Measurements from ENCODE around the gene HSBP1L1. TPM values are rescaled to one million over a fixed set of nuclear protein-coding genes. Genes with fewer than 3 reads are reported as not detected.

HSBP1L1 gene
- total and polyA plus RNA-seq, 2 of the 13 experiments (the other 11 are each of a cell fraction or from before 2014, with no cell fraction given): 22.6 to 45.1 TPM

GRCh38 chr18:79947881-79948610 is 16.4 kb upstream of the HSBP1L1 start:
- ChIA-PET POLR2A (interaction anchor here (0.9 to 2.0 kb wide), 7 partner anchors 13 to 86 kb away, joined by 3 to 16 read pairs (median 6); partner anchors contain the start of genes HSBP1L1, RBFA and TXNL4A), CTCF (ENCODE audit: low intra/inter-chr PET ratio, low total read pairs) (no interaction called here)
- intact Hi-C loops (cut with micrococcal nuclease; ENCODE audit: unreplicated experiment) (no loop called here), in situ Hi-C loops (cut with HindIII; ENCODE audit: extremely low pct_ligation_motif_present, low pct_unique_long_range_greater_than_20kb) (no loop called here)
- Histone ChIP-seq H3K4me3 (replicated peaks in 1 of 3; ENCODE audit: insufficient read depth in 1 of 3, low read depth in 2 of 3, low read length in 3 of 3) (peak overlapping the region in 1 of 3 experiments; percentile 88; a peak in 2 of 6 replicates), H3K79me2 (ENCODE audit: insufficient read depth, low read length) (peaks cover 72% of the 10 kb centered on the region), H3K4me2 (ENCODE audit: low read depth, low read length) (peak overlapping the region; percentile 55), H3K36me3 (replicated peaks in 1 of 2; ENCODE audit: control insufficient read depth in 1 of 2, insufficient read depth in 2 of 2, low read length in 2 of 2) (peaks cover 5 to 12% of the 10 kb centered on the region in 2 experiments; a peak in 4 of 5 replicates), H2AFZ (ENCODE audit: low read length) (no peak overlapping the region), H4K20me1 (ENCODE audit: insufficient read depth, low read length) (peaks cover 12% of the 10 kb centered on the region; the same call in 1 of the 2 replicates), H3K9me3 (ENCODE audit: low read length) (no peaks in the 10 kb centered on the region), H3K9ac (ENCODE audit: insufficient read depth, low read depth, low read length) (peak overlapping the region; percentile 28), H3K27ac (ENCODE audit: extremely low read length, insufficient read depth, low read length) (peak overlapping the region; percentile 63), H3K27me3 (ENCODE audit: control insufficient read depth in 1 of 2, insufficient read depth in 2 of 2, low read length in 2 of 2) (no peaks in the 10 kb centered on the region; a peak in 1 of 5 replicates), H3K4me1 (ENCODE audit: insufficient read depth, low read length) (peaks cover 64% of the 10 kb centered on the region)
- DNase-seq (ENCODE audit: low spot score): peak; percentile 63
- 68% methylated on average over 14 of the region's 15 CpGs for WGBS (ENCODE audit: low lambda C conversion rate)
- peak; percentile 81 for FAIRE-seq
- no TSS peak for BruUV-seq (replicated peaks)
- ATAC-seq: peak; percentile 28
- TF ChIP-seq ZNF225 (CRISPR knock-in tag; IDR thresholded peaks at IDR 0.05) (no peak), MXD1 (CRISPR knock-in tag; IDR thresholded peaks at IDR 0.05) (no peak), NFYB (CRISPR knock-in tag; IDR thresholded peaks at IDR 0.05) (no peak), ZNF333 (CRISPR knock-in tag; IDR thresholded peaks at IDR 0.05; ENCODE audit: borderline replicate concordance) (no peak), ZNF644 (CRISPR knock-in tag; IDR thresholded peaks at IDR 0.05; ENCODE audit: low read depth) (peak; percentile 96), RXRB (CRISPR knock-in tag; IDR thresholded peaks at IDR 0.05; ENCODE audit: borderline replicate concordance) (peak; percentile 82), HNF4G (IDR thresholded peaks at IDR 0.05; ENCODE audit: borderline replicate concordance, low read depth, low read length) (0 out of 2 replicates have a peak, but pooled peaks have one; percentile 46), HNF4G (CRISPR knock-in tag; IDR thresholded peaks at IDR 0.05; ENCODE audit: borderline replicate concordance, low read depth) (peak; percentile 69; the same call in 1 of the 2 replicates), THRA (CRISPR knock-in tag; IDR thresholded peaks at IDR 0.05; ENCODE audit: borderline replicate concordance) (peak; percentile 13; the same call in 1 of the 2 replicates), ELF3 (CRISPR knock-in tag; IDR thresholded peaks at IDR 0.05) (peak; percentile 82), ZNF770 (CRISPR knock-in tag; IDR thresholded peaks at IDR 0.05) (peak; percentile 96), CTCF (CRISPR knock-in tag; IDR thresholded peaks at IDR 0.05) (peak; percentile 42), SOX5 (CRISPR knock-in tag; IDR thresholded peaks at IDR 0.05; ENCODE audit: borderline replicate concordance) (peak; percentile 37; the same call in 1 of the 2 replicates)
- TF ChIP-seq, protein P1, sequence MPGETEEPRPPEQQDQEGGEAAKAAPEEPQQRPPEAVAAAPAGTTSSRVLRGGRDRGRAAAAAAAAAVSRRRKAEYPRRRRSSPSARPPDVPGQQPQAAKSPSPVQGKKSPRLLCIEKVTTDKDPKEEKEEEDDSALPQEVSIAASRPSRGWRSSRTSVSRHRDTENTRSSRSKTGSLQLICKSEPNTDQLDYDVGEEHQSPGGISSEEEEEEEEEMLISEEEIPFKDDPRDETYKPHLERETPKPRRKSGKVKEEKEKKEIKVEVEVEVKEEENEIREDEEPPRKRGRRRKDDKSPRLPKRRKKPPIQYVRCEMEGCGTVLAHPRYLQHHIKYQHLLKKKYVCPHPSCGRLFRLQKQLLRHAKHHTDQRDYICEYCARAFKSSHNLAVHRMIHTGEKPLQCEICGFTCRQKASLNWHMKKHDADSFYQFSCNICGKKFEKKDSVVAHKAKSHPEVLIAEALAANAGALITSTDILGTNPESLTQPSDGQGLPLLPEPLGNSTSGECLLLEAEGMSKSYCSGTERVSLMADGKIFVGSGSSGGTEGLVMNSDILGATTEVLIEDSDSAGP (CRISPR knock-in tag; IDR thresholded peaks at IDR 0.05; ENCODE audit: borderline replicate concordance): 0 out of 2 replicates have a peak, but pooled peaks have one; percentile 40

All from HepG2 (cell line).